Measurements from ENCODE around the gene APLF.

The APLF gene

GRCh38 chr2:68466361-68466777 is 1.0 kb upstream of the APLF start:
- peak overlapping the region; percentile 74 for H3K9ac ChIP-seq (ENCODE audit: low read length)

GRCh38 chr2:68466778-68467076 is 658 bp upstream of the APLF start:
- peak overlapping the region; percentile 41 for H3K27ac ChIP-seq (ENCODE audit: low read depth, low read length, poor library complexity, severe bottlenecking)
- H3K79me2 ChIP-seq (ENCODE audit: insufficient read depth, low read length), result no peaks in the 10 kb centered on the region
- H3K4me1 ChIP-seq (ENCODE audit: insufficient read depth, low read length, severe bottlenecking), result peaks cover 34% of the 10 kb centered on the region
- H3K36me3 ChIP-seq (ENCODE audit: insufficient read depth, low read length), result no peaks in the 10 kb centered on the region
- peak overlapping the region; percentile 81 for H3K4me3 ChIP-seq (ENCODE audit: low read depth, low read length, poor library complexity, severe bottlenecking)
- H2AFZ ChIP-seq (ENCODE audit: low read length), result no peak overlapping the region
- no peaks in the 10 kb centered on the region for H3F3A ChIP-seq (ENCODE audit: insufficient read depth, low read length)
- H4K20me1 ChIP-seq (ENCODE audit: insufficient read depth, low read length), result no peaks in the 10 kb centered on the region
- TF ChIP-seq, protein P1, sequence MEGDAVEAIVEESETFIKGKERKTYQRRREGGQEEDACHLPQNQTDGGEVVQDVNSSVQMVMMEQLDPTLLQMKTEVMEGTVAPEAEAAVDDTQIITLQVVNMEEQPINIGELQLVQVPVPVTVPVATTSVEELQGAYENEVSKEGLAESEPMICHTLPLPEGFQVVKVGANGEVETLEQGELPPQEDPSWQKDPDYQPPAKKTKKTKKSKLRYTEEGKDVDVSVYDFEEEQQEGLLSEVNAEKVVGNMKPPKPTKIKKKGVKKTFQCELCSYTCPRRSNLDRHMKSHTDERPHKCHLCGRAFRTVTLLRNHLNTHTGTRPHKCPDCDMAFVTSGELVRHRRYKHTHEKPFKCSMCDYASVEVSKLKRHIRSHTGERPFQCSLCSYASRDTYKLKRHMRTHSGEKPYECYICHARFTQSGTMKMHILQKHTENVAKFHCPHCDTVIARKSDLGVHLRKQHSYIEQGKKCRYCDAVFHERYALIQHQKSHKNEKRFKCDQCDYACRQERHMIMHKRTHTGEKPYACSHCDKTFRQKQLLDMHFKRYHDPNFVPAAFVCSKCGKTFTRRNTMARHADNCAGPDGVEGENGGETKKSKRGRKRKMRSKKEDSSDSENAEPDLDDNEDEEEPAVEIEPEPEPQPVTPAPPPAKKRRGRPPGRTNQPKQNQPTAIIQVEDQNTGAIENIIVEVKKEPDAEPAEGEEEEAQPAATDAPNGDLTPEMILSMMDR (IDR thresholded peaks at IDR 0.05; ENCODE audit: low read length), result no peak
- no peak for TF ChIP-seq EZH2 (IDR thresholded peaks at IDR 0.05; ENCODE audit: borderline replicate concordance, low read length)
- peak overlapping the region; percentile 74 for H3K9ac ChIP-seq (ENCODE audit: low read length)
- no peaks in the 10 kb centered on the region for H3K9me3 ChIP-seq (ENCODE audit: low read length)
- H3K9me2 ChIP-seq (ENCODE audit: low read depth, low read length), result no peaks in the 10 kb centered on the region
- H3K4me2 ChIP-seq (ENCODE audit: low read length), result peak overlapping the region; percentile 72
- no peaks in the 10 kb centered on the region for H3K27me3 ChIP-seq (ENCODE audit: insufficient read depth, low read length)

More at GRCh38 chr2:68466361-68466777, 1.0 kb upstream of the APLF start:
- Histone ChIP-seq H4K20me1 (ENCODE audit: insufficient read depth, low read length) (no peaks in the 10 kb centered on the region), H3K4me3 (ENCODE audit: low read depth, low read length, poor library complexity, severe bottlenecking) (peak overlapping the region; percentile 81), H3K4me1 (ENCODE audit: insufficient read depth, low read length, severe bottlenecking) (peaks cover 34% of the 10 kb centered on the region), H3K27ac (ENCODE audit: low read depth, low read length, poor library complexity, severe bottlenecking) (peak overlapping the region; percentile 41), H2AFZ (ENCODE audit: low read length) (no peak overlapping the region), H3K9me3 (ENCODE audit: low read length) (no peaks in the 10 kb centered on the region), H3K27me3 (ENCODE audit: insufficient read depth, low read length) (no peaks in the 10 kb centered on the region), H3K79me2 (ENCODE audit: insufficient read depth, low read length) (no peaks in the 10 kb centered on the region), H3F3A (ENCODE audit: insufficient read depth, low read length) (no peaks in the 10 kb centered on the region), H3K4me2 (ENCODE audit: low read length) (peak overlapping the region; percentile 72), H3K9me2 (ENCODE audit: low read depth, low read length) (no peaks in the 10 kb centered on the region), H3K36me3 (ENCODE audit: insufficient read depth, low read length) (no peaks in the 10 kb centered on the region)
- TF ChIP-seq EZH2 (IDR thresholded peaks at IDR 0.05; ENCODE audit: borderline replicate concordance, low read length), result no peak
- TF ChIP-seq, protein P1 (IDR thresholded peaks at IDR 0.05; ENCODE audit: low read length), result no peak

GRCh38 chr2:68468801-68469200 is 1.4 kb downstream of the APLF start:
- Histone ChIP-seq H3K4me2 (ENCODE audit: low read length) (peak overlapping the region; percentile 87), H3K79me2 (ENCODE audit: insufficient read depth, low read length) (no peaks in the 10 kb centered on the region), H3K9me3 (ENCODE audit: low read length) (no peaks in the 10 kb centered on the region), H3K9me2 (ENCODE audit: low read depth, low read length) (no peaks in the 10 kb centered on the region), H3K27ac (ENCODE audit: low read depth, low read length, poor library complexity, severe bottlenecking) (no peak overlapping the region), H2AFZ (ENCODE audit: low read length) (no peak overlapping the region), H4K20me1 (ENCODE audit: insufficient read depth, low read length) (no peaks in the 10 kb centered on the region), H3F3A (ENCODE audit: insufficient read depth, low read length) (no peaks in the 10 kb centered on the region), H3K4me3 (ENCODE audit: low read depth, low read length, poor library complexity, severe bottlenecking) (peak overlapping the region; percentile 81), H3K9ac (ENCODE audit: low read length) (no peak overlapping the region; the same call in 1 of the 2 replicates), H3K36me3 (ENCODE audit: insufficient read depth, low read length) (no peaks in the 10 kb centered on the region), H3K27me3 (ENCODE audit: insufficient read depth, low read length) (no peaks in the 10 kb centered on the region), H3K4me1 (ENCODE audit: insufficient read depth, low read length, severe bottlenecking) (peaks cover 30% of the 10 kb centered on the region)
- TF ChIP-seq, protein P1 (IDR thresholded peaks at IDR 0.05; ENCODE audit: low read length), result no peak
- TF ChIP-seq EZH2 (IDR thresholded peaks at IDR 0.05; ENCODE audit: borderline replicate concordance, low read length), result no peak
